HCT116 (cell line): ENCODE data around the gene ATP13A4. TPM values are rescaled to one million over a fixed set of nuclear protein-coding genes. Genes with fewer than 3 reads are reported as not detected.

Experiments used
- ATAC-seq: fragments of 200-7000 bp; cut with Tn5 transposase; 2 replicates; pipeline ENCODE4 v1.9.1; 2020; ENCODE audit warnings: mild to moderate bottlenecking, moderate library complexity
- BruUV-seq: library from RNA; stranded (reverse); fragments of 400-500 nt; replicated peaks from 2 replicates; lab custom pipeline; 2021; lab: Mats Ljungman, UMichigan
- CTCF ChIA-PET: fragments of 300-600 bp; sonication (Branson Sonifier 250); formaldehyde crosslinking; loops from one replicate; lab custom pipeline; 2021; ENCODE audit warnings: antibody characterized with exemption; lab: Charles Lee
- POLR2A ChIA-PET: fragments of 300-600, 350-600 bp; sonication (Branson Sonifier 250); formaldehyde crosslinking; loops from one replicate; lab custom pipeline; 2021; ENCODE audit warnings: antibody characterized with exemption; lab: Charles Lee
- RAD21 ChIA-PET, 2 experiments: fragments of 300-600 bp; sonication (Branson Sonifier 250); formaldehyde crosslinking; loops; one replicate each; lab custom pipeline; 2023; ENCODE audit warnings: low total read pairs in 2 of 2; ENCODE audit not compliant: uncharacterized antibody in 2 of 2, unreplicated experiment in 2 of 2, low non-redundant PET in 1 of 2; lab: Charles Lee
- DNase-seq: peaks from one replicate; pipeline ENCODE4 v3.0.0-alpha.2; 2010; ENCODE audit warnings: low read depth, low spot score
- H2AFZ ChIP-seq: fragments of 200-600 bp; shearing (Covaris generic), sonication (generic); 2 replicates; pipeline ENCODE4 v1.6.1; 2017; ENCODE audit warnings: low read depth, mixed run types, mixed read lengths, antibody characterized with exemption, low read length; ENCODE audit not compliant: poor library complexity, severe bottlenecking
- H3K27ac ChIP-seq: 2 replicates; pipeline ENCODE4 v1.5.1; 2012; ENCODE audit warnings: low read depth, low read length
- H3K27me3 ChIP-seq: fragments of 200-600 bp; sonication (generic); 2 replicates; pipeline ENCODE4 v1.6.1; 2016; ENCODE audit warnings: mixed run types, low read length, mixed read lengths; ENCODE audit not compliant: insufficient read depth
- H3K36me3 ChIP-seq, 2 experiments: fragments of 200-500 bp in 1 of 2; fragments of 200-600 bp in 1 of 2; sonication (Bioruptor generic) in 1 of 2; sonication (generic) in 1 of 2; 2 replicates each; pipeline versions ENCODE4 v1.5.1 to v1.6.1; 2014 to 2016; ENCODE audit warnings: low read length in 2 of 2, inconsistent platforms in 1 of 2, mixed read lengths in 1 of 2, mixed run types in 1 of 2; ENCODE audit not compliant: insufficient read depth in 2 of 2, control insufficient read depth in 1 of 2
- H3K4me1 ChIP-seq, 2 experiments: fragments of 200-600 bp in 1 of 2; sonication (generic) in 1 of 2; 2 replicates each; pipeline versions ENCODE4 v1.5.1 to v1.6.1; 2012 to 2017; ENCODE audit warnings: low read length in 2 of 2, inconsistent platforms in 1 of 2, mild to moderate bottlenecking in 1 of 2, mixed read lengths in 1 of 2, mixed run types in 1 of 2, moderate library complexity in 1 of 2; ENCODE audit not compliant: insufficient read depth in 2 of 2, control insufficient read depth in 1 of 2
- H3K4me2 ChIP-seq: fragments of 200-600 bp; sonication (generic); 2 replicates; pipeline ENCODE4 v1.6.1; 2017; ENCODE audit warnings: mixed run types, low read length, mixed read lengths
- H3K4me3 ChIP-seq, 2 experiments: fragments of 200-600 bp in 1 of 2; sonication (generic) in 1 of 2; replicated peaks in 1 of 2; 2 replicates each; pipeline ENCODE4 v1.5.1; 2011 to 2016; ENCODE audit warnings: low read length in 2 of 2, control low read depth in 1 of 2, low read depth in 1 of 2, mild to moderate bottlenecking in 1 of 2, mixed read lengths in 1 of 2, mixed run types in 1 of 2
- H3K79me2 ChIP-seq: fragments of 200-600 bp; sonication (generic); 2 replicates; pipeline ENCODE4 v1.6.1; 2017; ENCODE audit warnings: mild to moderate bottlenecking, mixed run types, low read length, moderate library complexity, mixed read lengths; ENCODE audit not compliant: insufficient read depth
- H3K9ac ChIP-seq: fragments of 200-600 bp; sonication (generic); 2 replicates; pipeline ENCODE4 v1.6.1; 2016; ENCODE audit warnings: low read length, mixed read lengths
- H3K9me2 ChIP-seq: fragments of 200-600 bp; sonication (generic), shearing (Covaris generic); 2 replicates; pipeline ENCODE4 v1.6.1; 2017; ENCODE audit warnings: mixed run types, mild to moderate bottlenecking, moderate library complexity; ENCODE audit not compliant: insufficient read depth
- H3K9me3 ChIP-seq, 2 experiments: fragments of 200-500 bp in 1 of 2; fragments of 200-600 bp in 1 of 2; sonication (Bioruptor generic) in 1 of 2; sonication (generic) in 1 of 2; 2 replicates each; pipeline ENCODE4 v1.6.1; 2014 to 2017; ENCODE audit warnings: low read length in 2 of 2, mixed read lengths in 2 of 2, inconsistent platforms in 1 of 2, low read depth in 1 of 2, mild to moderate bottlenecking in 1 of 2, mixed run types in 1 of 2, moderate library complexity in 1 of 2; ENCODE audit not compliant: control insufficient read depth in 1 of 2, insufficient read depth in 1 of 2
- H4K20me1 ChIP-seq: fragments of 200-600 bp; sonication (generic), shearing (Covaris generic); 2 replicates; pipeline ENCODE4 v1.6.1; 2017; ENCODE audit warnings: mixed run types, mild to moderate bottlenecking, moderate library complexity; ENCODE audit not compliant: insufficient read depth
- ATF3 ChIP-seq: IDR thresholded peaks from 2 replicates; pipeline ENCODE4 v1.6.1; 2012
- ELF1 ChIP-seq: IDR thresholded peaks from 2 replicates; pipeline ENCODE4 v1.6.1; 2012; ENCODE audit warnings: low read depth, borderline replicate concordance
- RAD21 ChIP-seq: IDR thresholded peaks from 2 replicates; pipeline ENCODE4 v1.6.1; 2012; ENCODE audit warnings: low read depth, mild to moderate bottlenecking
- SRF ChIP-seq: IDR thresholded peaks from 2 replicates; pipeline ENCODE4 v1.6.1; 2012; ENCODE audit warnings: low read depth
- intact Hi-C: fragments of 100-400 bp; cut with micrococcal nuclease; formaldehyde crosslinking; loops from 2 replicates; pipeline ENCODE4 v1.10.0; 2022
- total RNA-seq: library from RNA; stranded (reverse); gene quantifications from one replicate; pipeline ENCODE4 v1.2.1, GENCODE V29; 2021; ENCODE audit not compliant: unreplicated experiment

Gene ATP13A4
- total RNA-seq, 1 experiment from 2014 or later: 0.15 TPM

- DNase-seq: no peak
- no peaks in the 10 kb centered on the region for H3K36me3 ChIP-seq
- intact Hi-C loops: no loop called here
- H3K9me2 ChIP-seq: no peaks in the 10 kb centered on the region; the same call in 1 of the 2 replicates
- no peak overlapping the region for H3K4me3 ChIP-seq
- H3K4me1 ChIP-seq: no peaks in the 10 kb centered on the region
- RAD21 ChIA-PET: no interaction called here
- no peak overlapping the region for H2AFZ ChIP-seq
- POLR2A ChIA-PET: no interaction called here
- no peak overlapping the region for H3K27ac ChIP-seq
- no peak for ATAC-seq
- H3K27me3 ChIP-seq: peaks cover 54% of the 10 kb centered on the region
- H3K79me2 ChIP-seq: no peaks in the 10 kb centered on the region
- BruUV-seq: no TSS peak
- no peaks in the 10 kb centered on the region for H4K20me1 ChIP-seq
- no peak for TF ChIP-seq RAD21
- no peak for TF ChIP-seq ELF1
- TF ChIP-seq ATF3: no peak
- no peak overlapping the region for H3K9ac ChIP-seq
- H3K9me3 ChIP-seq: no peaks in the 10 kb centered on the region
- CTCF ChIA-PET: no interaction called here
- H3K4me2 ChIP-seq: no peak overlapping the region
Observed at GRCh38 chr3:193499801-193500485, 54.8 kb downstream of the ATP13A4 start.

- Histone ChIP-seq H3K27ac (no peak overlapping the region), H4K20me1 (no peaks in the 10 kb centered on the region), H3K9ac (no peak overlapping the region), H2AFZ (no peak overlapping the region), H3K27me3 (peaks cover 54% of the 10 kb centered on the region), H3K79me2 (no peaks in the 10 kb centered on the region), H3K9me2 (no peaks in the 10 kb centered on the region), H3K9me3 (no peaks in the 10 kb centered on the region), H3K4me1 (no peaks in the 10 kb centered on the region), H3K4me3 (no peak overlapping the region), H3K4me2 (no peak overlapping the region), H3K36me3 (no peaks in the 10 kb centered on the region)
- RAD21 ChIA-PET: no interaction called here
- BruUV-seq: no TSS peak
- DNase-seq (no peak), ATAC-seq (no peak)
- POLR2A ChIA-PET: no interaction called here
- no peak for TF ChIP-seq SRF
- intact Hi-C loops: no loop called here
- CTCF ChIA-PET: no interaction called here
Observed at GRCh38 chr3:193499136-193499770, 55.4 kb downstream of the ATP13A4 start.
